ENCODE measurements around the gene ZNF598. TPM values are rescaled to one million over a fixed set of nuclear protein-coding genes. Genes with fewer than 3 reads are reported as not detected.
A peak's percentile ranks its signal among the peaks of the same experiment; 100 is the strongest.

The ZNF598 gene
- total and polyA plus RNA-seq, 2 of the 13 experiments (the other 11 are each of a cell fraction or from before 2014, with no cell fraction given), result 13.5 to 14.2 TPM

DNA sequence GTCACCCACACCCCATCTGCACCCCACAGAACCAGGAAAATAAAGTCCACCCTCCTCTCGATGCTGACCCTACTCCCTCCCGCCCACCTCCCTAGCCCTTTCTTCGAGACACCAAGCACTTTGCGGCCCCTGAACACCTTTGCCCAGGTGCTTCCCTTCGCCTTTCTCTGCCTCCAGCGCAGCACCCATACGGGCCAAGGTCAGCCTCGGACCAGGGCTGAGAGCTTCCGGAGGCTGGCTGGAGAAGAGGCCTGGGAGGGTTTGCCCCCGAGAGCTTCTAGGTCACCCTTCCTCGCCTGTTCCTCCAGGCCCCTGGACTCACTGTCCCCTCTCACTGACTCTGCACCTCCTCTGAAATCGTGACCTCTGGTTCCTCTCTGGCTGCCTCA lies 14.4 kb upstream of the ZNF598 start (continued):
- TF ChIP-seq, protein P1, sequence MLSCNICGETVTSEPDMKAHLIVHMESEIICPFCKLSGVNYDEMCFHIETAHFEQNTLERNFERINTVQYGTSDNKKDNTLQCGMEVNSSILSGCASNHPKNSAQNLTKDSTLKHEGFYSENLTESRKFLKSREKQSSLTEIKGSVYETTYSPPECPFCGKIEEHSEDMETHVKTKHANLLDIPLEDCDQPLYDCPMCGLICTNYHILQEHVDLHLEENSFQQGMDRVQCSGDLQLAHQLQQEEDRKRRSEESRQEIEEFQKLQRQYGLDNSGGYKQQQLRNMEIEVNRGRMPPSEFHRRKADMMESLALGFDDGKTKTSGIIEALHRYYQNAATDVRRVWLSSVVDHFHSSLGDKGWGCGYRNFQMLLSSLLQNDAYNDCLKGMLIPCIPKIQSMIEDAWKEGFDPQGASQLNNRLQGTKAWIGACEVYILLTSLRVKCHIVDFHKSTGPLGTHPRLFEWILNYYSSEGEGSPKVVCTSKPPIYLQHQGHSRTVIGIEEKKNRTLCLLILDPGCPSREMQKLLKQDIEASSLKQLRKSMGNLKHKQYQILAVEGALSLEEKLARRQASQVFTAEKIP (CRISPR knock-in tag; IDR thresholded peaks at IDR 0.05; ENCODE audit: borderline replicate concordance), result no peak
- TF ChIP-seq ZNF282 (IDR thresholded peaks at IDR 0.05; ENCODE audit: partially characterized antibody) (no peak), DPF2 (CRISPR knock-in tag; IDR thresholded peaks at IDR 0.05; ENCODE audit: borderline replicate concordance, low read depth) (no peak), ZFP37 (CRISPR knock-in tag; IDR thresholded peaks at IDR 0.05; ENCODE audit: borderline replicate concordance) (0 out of 2 replicates have a peak, but pooled peaks have one; percentile 3), ZNF546 (CRISPR knock-in tag; conservative IDR thresholded peaks at IDR 0.05) (no peak), LCORL (IDR thresholded peaks at IDR 0.05) (no peak), LCORL (CRISPR knock-in tag; IDR thresholded peaks at IDR 0.05) (no peak), ZNF850 (CRISPR knock-in tag; conservative IDR thresholded peaks at IDR 0.05) (no peak), ZNF343 (CRISPR knock-in tag; IDR thresholded peaks at IDR 0.05) (no peak), HMGA1 (CRISPR knock-in tag; conservative IDR thresholded peaks at IDR 0.05) (no peak), ZC3H13 (CRISPR knock-in tag; IDR thresholded peaks at IDR 0.05) (no peak), ZNF446 (CRISPR knock-in tag; IDR thresholded peaks at IDR 0.05) (no peak), NR0B2 (CRISPR knock-in tag; IDR thresholded peaks at IDR 0.05) (no peak), XBP1 (CRISPR knock-in tag; IDR thresholded peaks at IDR 0.05) (no peak), XRCC5 (optimal IDR thresholded peaks at IDR 0.05; ENCODE audit: low read length) (no peak), ZSCAN12 (CRISPR knock-in tag; IDR thresholded peaks at IDR 0.05) (no peak), BRD4 (CRISPR knock-in tag; IDR thresholded peaks at IDR 0.05) (no peak), SRSF1 (optimal IDR thresholded peaks at IDR 0.05; ENCODE audit: low read depth, low read length) (peak; percentile 33), ZNF20 (CRISPR knock-in tag; IDR thresholded peaks at IDR 0.05) (no peak)
- TF ChIP-seq, protein P2, sequence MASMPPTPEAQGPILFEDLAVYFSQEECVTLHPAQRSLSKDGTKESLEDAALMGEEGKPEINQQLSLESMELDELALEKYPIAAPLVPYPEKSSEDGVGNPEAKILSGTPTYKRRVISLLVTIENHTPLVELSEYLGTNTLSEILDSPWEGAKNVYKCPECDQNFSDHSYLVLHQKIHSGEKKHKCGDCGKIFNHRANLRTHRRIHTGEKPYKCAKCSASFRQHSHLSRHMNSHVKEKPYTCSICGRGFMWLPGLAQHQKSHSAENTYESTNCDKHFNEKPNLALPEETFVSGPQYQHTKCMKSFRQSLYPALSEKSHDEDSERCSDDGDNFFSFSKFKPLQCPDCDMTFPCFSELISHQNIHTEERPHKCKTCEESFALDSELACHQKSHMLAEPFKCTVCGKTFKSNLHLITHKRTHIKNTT (CRISPR knock-in tag; IDR thresholded peaks at IDR 0.05), result no peak
- TF ChIP-seq, protein P3, sequence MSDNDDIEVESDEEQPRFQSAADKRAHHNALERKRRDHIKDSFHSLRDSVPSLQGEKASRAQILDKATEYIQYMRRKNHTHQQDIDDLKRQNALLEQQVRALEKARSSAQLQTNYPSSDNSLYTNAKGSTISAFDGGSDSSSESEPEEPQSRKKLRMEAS (IDR thresholded peaks at IDR 0.05), result peak; percentile 5; the same call in 1 of the 2 replicates

Measured in HepG2 (cell line).